ENCODE data around the gene ST6GALNAC3.
"Not testable (repeated sequence)": the region's sequence is repeated elsewhere in the genome, so short reads cannot be mapped to it uniquely, and the experiment has no call there.

Gene ST6GALNAC3

DNA sequence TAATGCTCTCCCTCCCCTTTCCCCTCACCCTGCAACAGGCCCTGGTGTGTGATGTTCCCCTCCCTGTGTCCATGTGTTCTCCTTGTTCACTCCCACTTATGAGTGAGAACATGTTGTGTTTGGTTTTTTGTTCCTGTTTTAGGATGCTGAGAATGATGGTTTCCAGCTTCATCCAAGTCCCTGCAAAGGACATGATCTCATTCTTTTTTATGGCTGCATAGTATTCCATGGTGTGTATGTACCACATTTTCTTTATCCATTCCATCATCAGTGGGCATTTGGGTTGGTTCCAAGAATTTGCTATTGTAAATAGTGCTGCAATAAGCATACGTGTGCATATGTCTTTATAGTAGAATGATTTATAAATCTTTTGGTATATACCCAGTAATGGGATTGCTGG, 168.0 kb downstream of the ST6GALNAC3 start:
- not testable (repeated sequence) for DNase-seq; H3K27ac ChIP-seq (ENCODE audit: insufficient read depth, low read length, poor library complexity, severe bottlenecking); H3K36me3 ChIP-seq (ENCODE audit: control insufficient read depth, insufficient read depth, low read length); H3K4me3 ChIP-seq (ENCODE audit: insufficient read depth, low read depth, low read length, poor library complexity, severe bottlenecking); H3K9me3 ChIP-seq (ENCODE audit: control insufficient read depth, low read length); H3K27me3 ChIP-seq (replicated peaks; ENCODE audit: control insufficient read depth, insufficient read depth, low read length, poor library complexity, severe bottlenecking); H3K4me1 ChIP-seq (ENCODE audit: control insufficient read depth, insufficient read depth, low read length, poor library complexity, severe bottlenecking)

DNA sequence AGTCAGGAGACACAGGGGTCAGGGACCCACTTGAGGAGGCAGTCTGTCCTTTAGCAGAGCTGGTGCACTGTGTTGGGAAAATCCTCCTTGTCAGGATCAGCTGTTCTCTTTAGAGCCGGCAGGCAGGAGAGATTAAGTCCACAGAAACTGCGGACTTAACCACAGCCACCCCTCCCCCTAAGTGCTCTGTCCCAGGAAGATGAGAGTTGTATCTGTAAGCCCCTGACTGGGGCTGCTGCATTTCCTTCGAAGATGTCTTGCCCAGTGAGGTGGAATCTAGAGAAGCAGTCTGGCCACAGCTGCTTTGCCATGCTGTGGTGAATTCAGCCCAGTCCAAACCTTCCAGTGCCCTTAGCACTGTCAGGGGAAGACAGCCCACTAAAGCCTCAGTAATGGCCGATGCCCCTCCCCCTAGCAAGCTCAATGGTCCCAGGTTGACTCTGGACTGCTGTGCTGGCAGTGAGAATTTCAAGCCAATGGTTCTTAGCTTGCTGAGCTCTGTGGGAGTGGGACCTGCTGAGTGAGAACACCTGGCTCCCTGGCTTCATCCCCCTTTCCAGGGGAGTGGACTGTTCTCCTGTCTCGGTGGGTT, 172.8 kb downstream of the ST6GALNAC3 start:
- Histone ChIP-seq H3K27me3 (replicated peaks; ENCODE audit: control insufficient read depth, insufficient read depth, low read length, poor library complexity, severe bottlenecking) (no peaks in the 10 kb centered on the region), H3K36me3 (ENCODE audit: control insufficient read depth, insufficient read depth, low read length) (no peaks in the 10 kb centered on the region), H3K27ac (ENCODE audit: insufficient read depth, low read length, poor library complexity, severe bottlenecking) (no peak overlapping the region), H3K4me3 (ENCODE audit: insufficient read depth, low read depth, low read length, poor library complexity, severe bottlenecking) (no peak overlapping the region), H3K9me3 (ENCODE audit: control insufficient read depth, low read length) (no peaks in the 10 kb centered on the region), H3K4me1 (ENCODE audit: control insufficient read depth, insufficient read depth, low read length, poor library complexity, severe bottlenecking) (no peaks in the 10 kb centered on the region)
- DNase-seq, result no peak

DNA sequence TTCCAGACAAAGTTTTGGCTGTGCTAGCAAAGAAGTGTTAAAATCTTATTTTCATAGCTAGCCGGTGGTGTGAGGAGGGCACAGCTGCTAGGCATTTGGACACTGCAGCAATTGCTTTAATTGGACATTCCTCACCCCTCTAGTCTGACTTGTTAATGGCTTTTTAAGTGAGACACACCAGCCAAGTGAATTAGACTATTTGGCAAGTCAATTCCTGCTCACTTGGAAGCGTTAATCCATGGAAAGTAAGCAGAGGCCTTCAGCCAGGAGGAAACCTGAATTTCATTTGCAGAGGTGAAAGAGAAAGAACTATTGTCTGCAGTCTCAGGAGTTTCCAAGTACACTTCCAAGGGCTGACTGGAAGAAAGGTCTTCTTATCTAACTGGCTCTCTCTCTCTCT, 175.7 kb downstream of the ST6GALNAC3 start:
- no peak overlapping the region for H3K27ac ChIP-seq (ENCODE audit: insufficient read depth, low read length, poor library complexity, severe bottlenecking)
- H3K4me3 ChIP-seq (ENCODE audit: insufficient read depth, low read depth, low read length, poor library complexity, severe bottlenecking), result no peak overlapping the region
- H3K36me3 ChIP-seq (ENCODE audit: control insufficient read depth, insufficient read depth, low read length), result no peaks in the 10 kb centered on the region
- DNase-seq, result no peak
- H3K4me1 ChIP-seq (ENCODE audit: control insufficient read depth, insufficient read depth, low read length, poor library complexity, severe bottlenecking), result no peaks in the 10 kb centered on the region
- no peaks in the 10 kb centered on the region for H3K27me3 ChIP-seq (replicated peaks; ENCODE audit: control insufficient read depth, insufficient read depth, low read length, poor library complexity, severe bottlenecking)
- H3K9me3 ChIP-seq (ENCODE audit: control insufficient read depth, low read length), result no peaks in the 10 kb centered on the region

DNA sequence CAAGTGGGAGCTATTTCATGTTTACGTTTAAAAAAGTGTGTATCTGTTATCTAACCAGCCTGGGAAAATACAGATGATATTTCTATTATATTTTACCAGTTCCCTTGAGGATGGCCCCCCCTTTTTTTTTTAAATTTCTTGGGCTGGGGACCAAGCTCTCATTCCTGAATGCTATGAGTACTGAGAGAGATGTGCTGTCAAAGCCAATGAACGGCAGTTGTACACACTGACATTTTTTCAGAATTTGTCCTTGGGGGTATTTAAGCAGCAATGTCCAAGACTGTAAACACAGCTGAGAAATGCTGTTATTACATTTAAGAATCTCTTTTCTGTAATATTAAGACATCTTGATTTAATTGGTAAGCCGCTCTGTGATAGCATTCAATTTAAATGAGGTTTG, 177.9 kb downstream of the ST6GALNAC3 start:
- no peaks in the 10 kb centered on the region for H3K27me3 ChIP-seq (replicated peaks; ENCODE audit: control insufficient read depth, insufficient read depth, low read length, poor library complexity, severe bottlenecking)
- H3K4me1 ChIP-seq (ENCODE audit: control insufficient read depth, insufficient read depth, low read length, poor library complexity, severe bottlenecking), result no peaks in the 10 kb centered on the region
- no peaks in the 10 kb centered on the region for H3K9me3 ChIP-seq (ENCODE audit: control insufficient read depth, low read length)
- DNase-seq, result no peak
- H3K27ac ChIP-seq (ENCODE audit: insufficient read depth, low read length, poor library complexity, severe bottlenecking), result no peak overlapping the region
- H3K4me3 ChIP-seq (ENCODE audit: insufficient read depth, low read depth, low read length, poor library complexity, severe bottlenecking), result no peak overlapping the region
- no peaks in the 10 kb centered on the region for H3K36me3 ChIP-seq (ENCODE audit: control insufficient read depth, insufficient read depth, low read length)

DNA sequence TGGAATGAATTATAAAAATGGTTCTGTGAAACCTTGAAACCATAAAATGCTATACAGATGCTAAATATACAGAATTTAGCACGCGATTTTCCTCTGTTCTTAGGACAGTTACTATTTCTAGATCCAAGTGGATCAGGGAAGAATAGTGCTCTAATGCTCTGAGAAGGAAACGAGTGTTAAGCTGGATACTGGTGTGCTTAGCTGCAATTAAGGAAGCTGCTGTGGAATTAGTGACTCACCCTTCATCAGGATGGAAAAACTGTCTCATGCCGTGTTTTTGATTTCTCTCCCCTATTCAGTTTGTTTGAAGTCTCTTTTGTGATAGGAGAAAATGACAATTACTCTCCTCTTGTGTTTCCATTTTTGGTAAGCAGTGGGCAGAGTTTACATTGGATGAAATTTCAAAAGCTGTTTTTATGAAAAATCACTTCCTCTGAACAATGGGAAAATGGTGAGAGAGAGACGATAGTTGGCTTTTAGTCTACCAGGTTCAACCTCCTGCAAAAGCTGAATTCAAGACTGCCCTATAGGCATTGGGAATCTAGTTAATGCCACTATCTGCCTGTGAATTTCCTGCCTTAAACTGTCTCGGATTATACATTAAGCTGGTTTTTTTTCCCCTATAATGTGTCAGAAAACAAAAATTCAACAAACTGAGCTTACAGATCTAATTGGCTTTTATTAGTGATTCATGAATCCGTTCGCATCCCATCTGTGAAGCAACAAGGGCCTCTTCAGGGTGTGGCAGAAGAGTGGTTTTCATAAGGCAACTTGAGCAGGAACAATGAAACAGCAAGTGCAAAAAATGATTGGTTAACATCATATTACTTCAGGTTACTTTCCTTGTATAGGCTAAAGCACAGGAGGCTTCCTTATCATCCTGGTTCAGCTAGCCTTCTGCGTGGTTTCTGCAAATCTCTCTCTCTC, 179.8 kb downstream of the ST6GALNAC3 start:
- no peaks in the 10 kb centered on the region for H3K36me3 ChIP-seq (ENCODE audit: control insufficient read depth, insufficient read depth, low read length)
- DNase-seq, result no peak

DNA sequence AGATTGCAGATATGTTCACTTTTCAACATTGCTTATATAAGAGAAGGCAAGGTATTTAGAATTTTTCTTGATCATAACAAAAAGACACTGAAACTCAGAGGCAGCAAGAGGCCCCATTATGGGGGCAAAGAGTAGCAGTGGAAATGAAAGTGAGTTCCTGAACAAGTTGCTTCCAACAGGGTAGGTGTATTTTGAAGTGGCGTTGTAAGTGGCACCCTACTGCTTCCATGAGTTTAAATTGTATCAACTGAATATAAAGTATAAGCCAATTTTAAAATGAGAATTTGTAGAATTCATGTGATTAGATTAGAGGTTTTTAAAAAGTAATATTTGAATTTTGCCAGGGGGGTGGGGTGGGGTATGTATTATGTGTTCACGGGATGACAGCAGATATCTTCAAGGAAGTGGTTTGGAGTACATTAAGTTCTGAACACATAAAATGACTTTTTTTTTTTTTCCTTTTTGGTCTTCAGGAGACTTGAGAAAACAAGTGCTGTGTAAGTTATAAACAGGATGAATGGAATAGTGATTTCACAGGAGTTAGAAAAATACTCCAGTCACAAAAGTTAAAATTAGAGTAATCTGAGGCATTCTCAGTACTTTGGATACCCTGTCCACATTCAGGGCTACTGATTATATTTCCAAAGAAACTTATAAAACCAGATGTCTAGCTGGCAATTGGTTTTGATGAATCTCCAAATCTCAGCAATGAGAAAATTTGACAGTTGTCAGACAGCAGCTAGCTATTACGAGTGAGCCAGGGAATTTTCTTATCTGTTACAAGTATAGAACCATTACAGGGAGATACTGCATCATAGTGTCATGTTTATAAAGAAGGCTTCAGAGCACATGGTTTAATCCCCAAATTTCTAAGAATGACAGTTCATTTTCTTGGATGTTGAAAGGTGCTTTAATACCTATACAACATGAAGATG, 182.0 kb downstream of the ST6GALNAC3 start:
- Histone ChIP-seq H3K36me3 (ENCODE audit: control insufficient read depth, insufficient read depth, low read length) (no peaks in the 10 kb centered on the region), H3K27ac (ENCODE audit: insufficient read depth, low read length, poor library complexity, severe bottlenecking) (no peak overlapping the region), H3K4me3 (ENCODE audit: insufficient read depth, low read depth, low read length, poor library complexity, severe bottlenecking) (no peak overlapping the region), H3K4me1 (ENCODE audit: control insufficient read depth, insufficient read depth, low read length, poor library complexity, severe bottlenecking) (no peaks in the 10 kb centered on the region), H3K27me3 (replicated peaks; ENCODE audit: control insufficient read depth, insufficient read depth, low read length, poor library complexity, severe bottlenecking) (no peaks in the 10 kb centered on the region), H3K9me3 (ENCODE audit: control insufficient read depth, low read length) (no peaks in the 10 kb centered on the region)
- no peak for DNase-seq

More for the DNA sequence above, 179.8 kb downstream of the ST6GALNAC3 start:
- no peaks in the 10 kb centered on the region for H3K4me1 ChIP-seq (ENCODE audit: control insufficient read depth, insufficient read depth, low read length, poor library complexity, severe bottlenecking)
- no peak overlapping the region for H3K27ac ChIP-seq (ENCODE audit: insufficient read depth, low read length, poor library complexity, severe bottlenecking)
- H3K4me3 ChIP-seq (ENCODE audit: insufficient read depth, low read depth, low read length, poor library complexity, severe bottlenecking), result no peak overlapping the region
- no peaks in the 10 kb centered on the region for H3K27me3 ChIP-seq (replicated peaks; ENCODE audit: control insufficient read depth, insufficient read depth, low read length, poor library complexity, severe bottlenecking)
- no peaks in the 10 kb centered on the region for H3K9me3 ChIP-seq (ENCODE audit: control insufficient read depth, low read length)

DNA sequence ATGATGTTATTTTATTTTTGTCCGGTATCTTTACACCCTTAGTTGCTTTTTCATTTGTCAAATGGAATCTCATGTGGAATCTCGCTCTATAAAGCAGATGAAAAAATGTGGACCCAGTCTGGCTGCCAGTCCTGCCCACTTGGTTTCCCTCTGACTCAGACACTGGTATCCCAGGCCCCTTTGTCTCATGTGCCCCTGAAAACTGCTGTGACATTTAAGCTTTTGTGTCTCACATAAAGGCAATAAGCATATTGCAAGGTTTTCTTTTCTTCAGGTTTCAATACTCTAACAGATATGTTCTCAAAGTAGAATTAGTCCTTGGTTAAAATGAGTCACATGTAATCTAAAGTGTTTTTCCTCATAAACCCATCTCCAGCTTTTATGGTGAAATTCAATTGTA, 183.3 kb downstream of the ST6GALNAC3 start:
- Histone ChIP-seq H3K27ac (ENCODE audit: insufficient read depth, low read length, poor library complexity, severe bottlenecking) (no peak overlapping the region), H3K4me1 (ENCODE audit: control insufficient read depth, insufficient read depth, low read length, poor library complexity, severe bottlenecking) (no peaks in the 10 kb centered on the region), H3K36me3 (ENCODE audit: control insufficient read depth, insufficient read depth, low read length) (no peaks in the 10 kb centered on the region), H3K27me3 (replicated peaks; ENCODE audit: control insufficient read depth, insufficient read depth, low read length, poor library complexity, severe bottlenecking) (no peaks in the 10 kb centered on the region), H3K4me3 (ENCODE audit: insufficient read depth, low read depth, low read length, poor library complexity, severe bottlenecking) (no peak overlapping the region), H3K9me3 (ENCODE audit: control insufficient read depth, low read length) (no peaks in the 10 kb centered on the region)
- no peak for DNase-seq

DNA sequence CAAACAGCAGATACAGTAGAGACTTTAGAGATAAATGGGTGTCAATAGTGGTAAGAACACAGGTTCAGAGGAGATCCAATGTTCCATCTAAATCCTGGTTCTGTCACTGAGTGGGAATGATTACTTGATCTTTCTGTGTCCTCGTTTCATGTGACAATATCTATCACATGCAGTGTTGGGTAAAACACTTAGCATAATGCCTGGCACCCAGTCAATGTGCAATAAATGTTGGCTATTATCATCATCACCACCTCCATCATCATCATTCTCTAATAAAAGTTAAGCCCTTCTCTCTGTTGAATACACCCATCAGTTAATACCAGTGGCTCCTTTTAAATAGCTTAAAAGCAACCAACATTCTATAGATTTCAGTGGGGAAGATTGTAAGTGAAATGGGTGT, 184.7 kb downstream of the ST6GALNAC3 start:
- Histone ChIP-seq H3K36me3 (ENCODE audit: control insufficient read depth, insufficient read depth, low read length) (no peaks in the 10 kb centered on the region), H3K4me3 (ENCODE audit: insufficient read depth, low read depth, low read length, poor library complexity, severe bottlenecking) (no peak overlapping the region), H3K9me3 (ENCODE audit: control insufficient read depth, low read length) (no peaks in the 10 kb centered on the region), H3K27me3 (replicated peaks; ENCODE audit: control insufficient read depth, insufficient read depth, low read length, poor library complexity, severe bottlenecking) (no peaks in the 10 kb centered on the region), H3K27ac (ENCODE audit: insufficient read depth, low read length, poor library complexity, severe bottlenecking) (no peak overlapping the region), H3K4me1 (ENCODE audit: control insufficient read depth, insufficient read depth, low read length, poor library complexity, severe bottlenecking) (no peaks in the 10 kb centered on the region)
- DNase-seq, result no peak

DNA sequence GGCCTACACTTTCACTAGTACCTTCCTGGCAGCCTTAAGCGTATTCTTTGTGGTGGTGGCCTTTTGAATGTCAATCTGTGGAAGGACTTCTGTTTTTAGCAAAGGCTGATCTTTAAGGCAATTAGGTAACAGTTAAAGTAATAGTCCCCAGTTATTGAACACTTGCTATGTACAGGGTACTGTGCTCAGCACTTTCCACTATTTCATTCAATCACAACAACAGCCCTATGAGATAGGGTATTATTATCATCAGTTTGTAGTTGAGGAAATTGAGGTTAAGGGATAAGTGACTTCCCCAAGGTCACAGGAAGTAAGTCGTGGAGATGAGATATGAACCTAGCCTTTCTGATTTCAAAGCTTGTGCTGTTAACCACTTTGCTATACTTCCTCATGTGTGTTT, 185.7 kb downstream of the ST6GALNAC3 start:
- DNase-seq, result no peak
- H3K36me3 ChIP-seq (ENCODE audit: control insufficient read depth, insufficient read depth, low read length), result no peaks in the 10 kb centered on the region
- H3K9me3 ChIP-seq (ENCODE audit: control insufficient read depth, low read length), result no peaks in the 10 kb centered on the region
- H3K27me3 ChIP-seq (replicated peaks; ENCODE audit: control insufficient read depth, insufficient read depth, low read length, poor library complexity, severe bottlenecking), result no peaks in the 10 kb centered on the region
- H3K4me3 ChIP-seq (ENCODE audit: insufficient read depth, low read depth, low read length, poor library complexity, severe bottlenecking), result no peak overlapping the region
- H3K4me1 ChIP-seq (ENCODE audit: control insufficient read depth, insufficient read depth, low read length, poor library complexity, severe bottlenecking), result no peaks in the 10 kb centered on the region
- no peak overlapping the region for H3K27ac ChIP-seq (ENCODE audit: insufficient read depth, low read length, poor library complexity, severe bottlenecking)

Data from effector memory CD4-positive, alpha-beta T cell (primary cell).